ENCODE measurements around the gene MAP3K20.
A peak's percentile ranks its signal among the peaks of the same experiment; 100 is the strongest.

MAP3K20 gene

DNA sequence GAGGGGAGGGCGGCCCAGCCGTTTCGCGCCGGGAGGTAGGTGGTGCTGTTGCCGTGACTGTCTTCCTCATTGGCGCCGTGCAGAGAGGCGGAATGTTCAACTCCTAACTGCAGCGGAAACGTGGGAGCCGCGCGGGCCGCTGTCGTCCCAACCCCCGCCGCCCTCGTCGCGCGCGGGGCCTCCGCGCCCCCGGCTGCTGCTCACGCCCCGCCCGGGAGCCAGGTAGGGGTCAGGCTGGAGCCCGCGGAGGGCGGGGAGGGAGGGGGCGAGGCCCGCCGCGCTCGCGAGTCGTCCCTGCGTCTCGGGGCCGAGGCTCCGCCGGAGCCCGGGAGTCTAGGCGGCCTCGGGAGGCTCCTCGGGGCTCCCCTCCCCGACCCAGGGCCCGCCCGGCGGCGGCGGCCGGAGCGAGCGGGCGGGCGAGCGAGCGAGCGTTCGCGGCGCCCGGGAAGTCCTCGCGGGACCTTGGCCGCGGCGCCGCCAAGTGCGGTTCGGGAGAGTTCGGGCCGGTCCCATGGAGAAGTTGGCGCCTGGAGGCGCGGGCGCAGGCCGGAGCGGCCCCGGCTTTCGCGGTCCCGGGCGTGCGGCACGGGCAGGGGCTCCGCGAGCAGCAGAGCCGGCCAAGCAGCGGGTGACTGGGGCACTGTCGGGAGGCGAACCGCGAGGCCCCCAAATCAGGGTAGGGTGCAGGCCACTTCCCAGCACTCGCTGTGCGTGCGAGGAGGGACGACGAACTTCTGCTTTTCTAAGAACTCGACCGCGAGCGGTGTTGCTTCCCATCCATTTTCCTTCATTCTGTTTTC, at the start of gene MAP3K20:
Gene MAP3K20 (plus strand): TSS at position 66 of the 800 bp plus-strand sequence. CDS start 15,186 bp downstream, outside the sequence.
- Histone ChIP-seq H3K4me1 (ENCODE audit: insufficient read depth, low read length) (peaks cover 4% of the 10 kb centered on the region; the same call in 1 of the 2 replicates), H3K9me3 (ENCODE audit: insufficient read depth, low read depth, low read length) (no peaks in the 10 kb centered on the region), H3K4me3 (ENCODE audit: low read length) (peak within 1 kb of the TSS; percentile 91), H3K36me3 (ENCODE audit: insufficient read depth, low read depth, low read length) (no peaks in the 10 kb centered on the region), H3K27me3 (ENCODE audit: insufficient read depth, low read length) (peaks cover 19% of the 10 kb centered on the region), H3K27ac (ENCODE audit: low read length) (no peak within 1 kb of the TSS), H3K9ac (ENCODE audit: low read depth, low read length) (peak within 1 kb of the TSS; percentile 79)

DNA sequence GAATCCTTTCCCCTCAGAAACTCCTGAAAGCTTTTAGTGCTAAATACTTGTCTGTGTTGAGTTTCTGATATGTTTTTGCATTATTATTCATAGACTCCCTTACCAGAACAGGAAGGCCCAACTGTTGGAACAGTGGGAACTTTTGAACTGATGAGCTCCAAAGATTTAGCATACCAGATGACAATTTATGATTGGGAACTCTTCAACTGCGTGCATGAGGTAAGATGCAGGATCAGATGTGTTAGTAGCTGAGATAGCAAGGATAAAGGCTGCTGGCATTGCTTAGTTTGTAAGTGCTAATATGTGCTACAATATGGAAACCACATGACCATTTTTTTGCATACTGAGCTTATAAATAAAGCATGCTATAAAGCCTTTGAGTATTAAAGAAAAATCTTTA, 49.2 kb upstream of the MAP3K20 start:
- Histone ChIP-seq H3K36me3 (ENCODE audit: insufficient read depth, low read depth, low read length) (no peaks in the 10 kb centered on the region), H3K9me3 (ENCODE audit: insufficient read depth, low read depth, low read length) (no peaks in the 10 kb centered on the region), H3K9ac (ENCODE audit: low read depth, low read length) (no peak overlapping the region), H3K4me3 (ENCODE audit: low read length) (no peak overlapping the region), H3K4me1 (ENCODE audit: insufficient read depth, low read length) (peaks cover 4% of the 10 kb centered on the region; the same call in 1 of the 2 replicates), H3K27me3 (ENCODE audit: insufficient read depth, low read length) (no peaks in the 10 kb centered on the region), H3K27ac (ENCODE audit: low read length) (no peak overlapping the region)

- H3K4me3 ChIP-seq (ENCODE audit: low read length) = no peak overlapping the region
- H3K9ac ChIP-seq (ENCODE audit: low read depth, low read length) = no peak overlapping the region
- H3K27me3 ChIP-seq (ENCODE audit: insufficient read depth, low read length) = no peaks in the 10 kb centered on the region
- no peaks in the 10 kb centered on the region for H3K36me3 ChIP-seq (ENCODE audit: insufficient read depth, low read depth, low read length)
- no peaks in the 10 kb centered on the region for H3K9me3 ChIP-seq (ENCODE audit: insufficient read depth, low read depth, low read length)
- H3K4me1 ChIP-seq (ENCODE audit: insufficient read depth, low read length) = peaks cover 4% of the 10 kb centered on the region; the same call in 1 of the 2 replicates
- no peak overlapping the region for H3K27ac ChIP-seq (ENCODE audit: low read length)
Observed at GRCh38 chr2:173027181-173028128, 48.2 kb upstream of the MAP3K20 start.

DNA sequence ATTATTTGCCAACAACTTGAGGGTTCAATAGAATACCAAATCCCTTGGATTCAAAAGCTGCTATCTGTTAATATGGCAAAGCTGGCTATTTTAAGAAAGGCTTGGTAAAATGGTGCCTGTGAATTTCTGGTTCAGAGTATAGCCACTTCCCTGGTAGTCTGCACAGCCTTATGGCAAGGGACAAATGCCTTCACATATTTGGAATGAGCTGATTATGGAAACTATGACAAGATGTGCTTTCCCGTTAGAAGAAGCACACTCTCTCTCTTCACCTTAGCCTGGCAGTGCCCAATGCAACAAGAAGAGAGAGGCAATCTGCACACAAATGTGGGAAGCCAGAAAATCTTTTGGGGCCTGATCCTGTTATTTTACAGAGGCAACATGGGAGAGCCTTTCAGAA, 47.5 kb upstream of the MAP3K20 start:
- H3K27me3 ChIP-seq (ENCODE audit: insufficient read depth, low read length) = no peaks in the 10 kb centered on the region
- no peaks in the 10 kb centered on the region for H3K36me3 ChIP-seq (ENCODE audit: insufficient read depth, low read depth, low read length)
- no peak overlapping the region for H3K27ac ChIP-seq (ENCODE audit: low read length)
- no peak overlapping the region for H3K4me3 ChIP-seq (ENCODE audit: low read length)
- peaks cover 4% of the 10 kb centered on the region; the same call in 1 of the 2 replicates for H3K4me1 ChIP-seq (ENCODE audit: insufficient read depth, low read length)
- no peaks in the 10 kb centered on the region for H3K9me3 ChIP-seq (ENCODE audit: insufficient read depth, low read depth, low read length)
- H3K9ac ChIP-seq (ENCODE audit: low read depth, low read length) = no peak overlapping the region

DNA sequence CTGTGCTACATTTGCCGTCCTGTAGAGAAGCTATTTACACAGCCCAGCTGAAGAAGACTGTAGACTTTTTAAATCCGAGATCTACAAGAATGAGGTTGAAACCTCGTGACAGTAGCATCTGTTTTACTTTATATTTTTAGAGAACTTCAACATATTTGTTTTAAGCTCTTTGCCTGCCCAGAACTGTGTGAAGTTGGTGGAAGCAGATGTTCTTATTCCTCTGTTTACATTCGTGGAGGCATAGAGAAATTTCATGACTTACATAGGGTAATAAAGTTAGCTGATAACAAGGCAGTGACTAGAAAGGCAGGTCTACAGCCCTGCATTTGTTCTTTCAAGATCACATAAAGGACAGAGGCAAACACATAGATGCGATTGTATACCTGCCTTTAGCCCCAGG, 47.0 kb upstream of the MAP3K20 start:
- Histone ChIP-seq H3K27me3 (ENCODE audit: insufficient read depth, low read length) (no peaks in the 10 kb centered on the region), H3K9me3 (ENCODE audit: insufficient read depth, low read depth, low read length) (no peaks in the 10 kb centered on the region), H3K27ac (ENCODE audit: low read length) (no peak overlapping the region), H3K4me3 (ENCODE audit: low read length) (no peak overlapping the region), H3K36me3 (ENCODE audit: insufficient read depth, low read depth, low read length) (no peaks in the 10 kb centered on the region), H3K9ac (ENCODE audit: low read depth, low read length) (no peak overlapping the region), H3K4me1 (ENCODE audit: insufficient read depth, low read length) (peaks cover 4% of the 10 kb centered on the region; the same call in 1 of the 2 replicates)

DNA sequence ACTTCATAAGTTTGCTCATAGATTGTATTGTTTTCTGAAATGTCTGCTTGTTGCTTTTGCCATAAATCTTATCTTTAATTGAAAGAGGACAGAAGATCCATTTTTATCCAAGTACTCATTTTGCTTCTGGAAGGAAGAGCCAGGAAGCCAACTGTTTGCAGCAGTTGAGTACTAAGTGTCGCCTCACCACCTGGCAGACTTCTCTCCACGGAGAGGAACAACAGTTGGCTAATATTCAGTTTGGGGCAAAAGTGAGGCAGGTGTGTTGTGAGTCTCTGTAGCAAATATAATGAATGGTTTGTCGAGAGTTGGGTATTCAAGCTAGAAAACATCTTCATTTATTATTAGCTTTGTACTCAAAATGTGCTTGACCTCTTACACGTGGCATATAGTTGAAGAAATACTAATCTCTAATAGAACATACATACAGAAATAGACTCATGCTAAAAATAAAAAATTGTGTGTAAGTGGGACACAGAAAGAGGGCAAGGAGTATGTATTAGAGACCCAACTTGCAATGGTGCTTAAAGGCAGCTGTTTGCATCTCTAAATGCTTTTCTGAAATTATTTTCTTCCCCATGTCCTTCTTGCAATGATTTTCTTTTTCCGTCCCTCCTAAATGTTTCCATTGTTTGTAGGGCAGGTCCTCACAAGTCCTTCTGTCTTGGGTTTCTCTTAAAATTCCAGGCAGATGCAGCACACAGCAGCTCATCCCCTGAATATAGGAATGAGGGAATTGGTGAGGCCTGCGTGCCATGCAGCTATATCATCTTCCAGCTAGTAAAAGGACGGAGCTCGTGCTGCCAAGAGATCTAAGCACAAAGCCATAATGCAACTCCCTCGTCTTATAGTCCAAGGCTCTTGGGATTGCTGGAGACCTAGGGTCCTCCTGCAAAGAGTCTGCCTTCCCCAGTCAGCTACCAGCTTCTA, 44.8 kb upstream of the MAP3K20 start:
- no peaks in the 10 kb centered on the region for H3K9me3 ChIP-seq (ENCODE audit: insufficient read depth, low read depth, low read length)
- H3K27me3 ChIP-seq (ENCODE audit: insufficient read depth, low read length) = no peaks in the 10 kb centered on the region
- no peak overlapping the region for H3K27ac ChIP-seq (ENCODE audit: low read length)
- H3K9ac ChIP-seq (ENCODE audit: low read depth, low read length) = no peak overlapping the region
- H3K4me3 ChIP-seq (ENCODE audit: low read length) = no peak overlapping the region
- H3K36me3 ChIP-seq (ENCODE audit: insufficient read depth, low read depth, low read length) = no peaks in the 10 kb centered on the region
- peaks cover 4% of the 10 kb centered on the region; the same call in 1 of the 2 replicates for H3K4me1 ChIP-seq (ENCODE audit: insufficient read depth, low read length)

DNA sequence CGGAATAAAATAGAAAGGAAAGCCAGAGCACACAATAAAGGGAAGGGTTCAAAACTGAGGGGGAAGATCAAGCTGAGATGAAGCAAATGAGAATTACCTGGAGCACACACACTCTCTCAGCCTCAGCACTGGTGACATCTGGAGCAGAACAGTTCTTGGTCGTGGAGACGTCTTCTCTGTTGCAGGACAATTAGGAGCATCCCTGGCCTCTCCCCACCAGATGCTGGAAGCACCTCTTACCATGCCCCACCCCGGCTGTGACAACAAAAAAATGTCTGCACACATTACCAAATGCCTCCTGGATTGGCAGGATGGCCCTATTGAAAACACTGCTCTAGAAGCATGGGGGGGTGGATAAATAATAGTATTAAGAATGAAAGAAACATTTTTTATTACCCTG, 43.6 kb upstream of the MAP3K20 start:
- H3K27ac ChIP-seq (ENCODE audit: low read length) = no peak overlapping the region
- no peak overlapping the region for H3K9ac ChIP-seq (ENCODE audit: low read depth, low read length)
- H3K4me1 ChIP-seq (ENCODE audit: insufficient read depth, low read length) = peaks cover 4% of the 10 kb centered on the region; the same call in 1 of the 2 replicates
- no peaks in the 10 kb centered on the region for H3K36me3 ChIP-seq (ENCODE audit: insufficient read depth, low read depth, low read length)
- H3K4me3 ChIP-seq (ENCODE audit: low read length) = no peak overlapping the region
- H3K9me3 ChIP-seq (ENCODE audit: insufficient read depth, low read depth, low read length) = no peaks in the 10 kb centered on the region
- H3K27me3 ChIP-seq (ENCODE audit: insufficient read depth, low read length) = no peaks in the 10 kb centered on the region

DNA sequence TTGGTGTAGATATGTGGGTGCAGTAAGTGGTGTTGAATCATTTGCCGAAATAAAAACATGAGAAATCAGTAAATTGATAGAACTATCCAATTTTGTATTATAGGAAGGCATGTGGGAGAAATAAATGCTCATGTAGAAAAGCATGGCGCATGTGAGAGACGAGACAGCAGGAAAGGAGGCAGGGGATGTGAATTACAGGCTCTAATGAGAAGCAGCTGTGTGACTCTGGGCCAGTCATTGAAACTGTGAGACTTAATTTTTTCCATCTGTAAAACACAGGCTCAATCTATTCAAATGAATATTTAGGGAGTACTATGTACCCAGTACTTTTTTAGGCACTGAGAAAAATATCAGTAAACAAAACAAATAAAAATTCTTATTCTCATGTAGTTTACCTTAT, 42.6 kb upstream of the MAP3K20 start:
- H3K9ac ChIP-seq (ENCODE audit: low read depth, low read length) = no peak overlapping the region
- no peak overlapping the region for H3K4me3 ChIP-seq (ENCODE audit: low read length)
- no peaks in the 10 kb centered on the region for H3K27me3 ChIP-seq (ENCODE audit: insufficient read depth, low read length)
- no peaks in the 10 kb centered on the region for H3K9me3 ChIP-seq (ENCODE audit: insufficient read depth, low read depth, low read length)
- no peak overlapping the region for H3K27ac ChIP-seq (ENCODE audit: low read length)
- H3K36me3 ChIP-seq (ENCODE audit: insufficient read depth, low read depth, low read length) = no peaks in the 10 kb centered on the region
- no peaks in the 10 kb centered on the region for H3K4me1 ChIP-seq (ENCODE audit: insufficient read depth, low read length)

- Histone ChIP-seq H3K27ac (ENCODE audit: low read length) (no peak overlapping the region), H3K9ac (ENCODE audit: low read depth, low read length) (no peak overlapping the region), H3K4me3 (ENCODE audit: low read length) (no peak overlapping the region)
Observed at GRCh38 chr2:173034143-173034542, 41.5 kb upstream of the MAP3K20 start.

DNA sequence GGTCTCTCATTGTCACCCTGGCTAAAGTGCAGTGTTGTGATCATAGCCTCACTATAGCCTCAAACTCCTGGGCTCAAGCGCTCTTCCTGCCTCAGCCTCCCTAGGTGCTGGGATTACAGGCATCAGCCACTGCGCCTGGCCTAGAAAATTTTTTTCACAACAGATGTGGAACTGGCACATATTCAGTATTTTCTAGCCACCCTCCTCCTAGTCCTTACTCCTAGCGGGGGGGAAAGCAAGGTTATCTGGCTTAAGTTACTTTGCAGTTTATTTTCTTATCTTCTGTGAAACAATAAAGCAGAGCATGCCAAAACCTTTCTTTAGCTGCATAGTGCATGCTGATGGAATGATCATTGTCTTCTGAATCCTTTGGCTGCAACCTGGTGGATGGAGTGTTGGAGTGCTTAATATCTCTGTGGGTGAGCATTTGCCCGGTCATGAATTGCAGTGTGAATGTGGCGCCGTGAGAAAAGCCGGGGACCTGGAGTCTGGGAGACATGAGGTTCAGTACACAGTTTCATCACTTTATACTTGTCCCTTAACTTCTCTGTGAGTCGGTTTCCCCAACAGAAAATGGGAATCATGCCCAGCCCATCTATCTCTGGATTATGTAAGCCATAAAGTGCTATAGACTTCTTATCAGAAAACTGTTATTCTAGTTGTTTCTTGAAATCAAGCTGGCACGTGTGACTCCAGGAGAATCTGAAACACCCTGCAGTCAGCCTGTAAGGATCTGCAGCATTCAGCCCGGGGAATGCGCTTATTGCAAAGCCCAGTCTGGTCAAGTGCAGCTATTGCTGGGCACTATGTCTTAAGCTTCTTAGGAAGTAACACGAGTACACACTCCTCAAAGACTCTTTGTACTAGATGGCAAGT, 38.2 kb upstream of the MAP3K20 start:
- H3K36me3 ChIP-seq (ENCODE audit: insufficient read depth, low read depth, low read length) = no peaks in the 10 kb centered on the region
- H3K9me3 ChIP-seq (ENCODE audit: insufficient read depth, low read depth, low read length) = no peaks in the 10 kb centered on the region
- H3K4me1 ChIP-seq (ENCODE audit: insufficient read depth, low read length) = no peaks in the 10 kb centered on the region
- no peaks in the 10 kb centered on the region for H3K27me3 ChIP-seq (ENCODE audit: insufficient read depth, low read length)
- no peak overlapping the region for H3K27ac ChIP-seq (ENCODE audit: low read length)
- H3K9ac ChIP-seq (ENCODE audit: low read depth, low read length) = no peak overlapping the region
- no peak overlapping the region for H3K4me3 ChIP-seq (ENCODE audit: low read length)

More at GRCh38 chr2:173034143-173034542, 41.5 kb upstream of the MAP3K20 start:
- Histone ChIP-seq H3K27me3 (ENCODE audit: insufficient read depth, low read length) (no peaks in the 10 kb centered on the region), H3K36me3 (ENCODE audit: insufficient read depth, low read depth, low read length) (no peaks in the 10 kb centered on the region), H3K9me3 (ENCODE audit: insufficient read depth, low read depth, low read length) (no peaks in the 10 kb centered on the region), H3K4me1 (ENCODE audit: insufficient read depth, low read length) (no peaks in the 10 kb centered on the region)
